Lung (tissue), 12 donors: Measurements from ENCODE around the gene PKP1. TPM values are rescaled to one million over a fixed set of nuclear protein-coding genes. Genes with fewer than 3 reads are reported as not detected.
A peak's percentile ranks its signal among the peaks of the same experiment; 100 is the strongest.

ENCODE experiments used
- ATAC-seq: fragments of 200-7000 bp; cut with Tn5 transposase; one replicate; pipeline ENCODE4 v1.9.1; 2020; ENCODE audit warnings: moderate number of reproducible peaks; ENCODE audit not compliant: insufficient read depth, low FRiP score
- DNase-seq, 3 donors: peaks; one replicate each; pipeline ENCODE4 v3.0.0-alpha.2; 2013 to 2017
- H3K27ac ChIP-seq, 2 donors: one replicate each; pipeline ENCODE4 v1.5.1; 2013; ENCODE audit warnings: mild to moderate bottlenecking in 2 of 2, moderate library complexity in 2 of 2, control low read depth in 1 of 2, inconsistent platforms in 1 of 2, low read depth in 1 of 2, low read length in 1 of 2
- H3K27me3 ChIP-seq, 3 donors: one replicate each; pipeline ENCODE4 v1.5.1; 2013; ENCODE audit warnings: low read length in 2 of 3; ENCODE audit not compliant: control insufficient read depth in 3 of 3, insufficient read depth in 3 of 3
- H3K36me3 ChIP-seq, 4 donors: one replicate each; pipeline ENCODE4 v1.5.1; 2013; ENCODE audit warnings: low read length in 4 of 4, mild to moderate bottlenecking in 1 of 4, moderate library complexity in 1 of 4; ENCODE audit not compliant: control insufficient read depth in 4 of 4, insufficient read depth in 4 of 4
- H3K4me1 ChIP-seq, 5 donors: one replicate each; pipeline ENCODE4 v1.5.1; 2013; ENCODE audit warnings: low read length in 5 of 5, mild to moderate bottlenecking in 2 of 5, moderate library complexity in 1 of 5; ENCODE audit not compliant: control insufficient read depth in 5 of 5, insufficient read depth in 5 of 5
- H3K4me3 ChIP-seq: one replicate; pipeline ENCODE4 v1.5.1; 2013; ENCODE audit warnings: mild to moderate bottlenecking, control low read depth, moderate library complexity
- H3K9ac ChIP-seq, 2 donors: one replicate each; pipeline ENCODE4 v1.5.1; 2013; ENCODE audit warnings: low read length in 2 of 2, control low read depth in 1 of 2; ENCODE audit not compliant: insufficient read depth in 1 of 2
- H3K9me3 ChIP-seq, 4 donors: one replicate each; pipeline ENCODE4 v1.5.1; 2013; ENCODE audit warnings: low read length in 3 of 4, mild to moderate bottlenecking in 1 of 4, moderate library complexity in 1 of 4; ENCODE audit not compliant: control insufficient read depth in 4 of 4, insufficient read depth in 3 of 4
- WGBS, 2 donors: extraction: QIAGEN DNeasy Blood & Tissue Kit; methylation state at CpG; one replicate each; pipeline ENCODE4 v1.1.7; 2013; 5-methylcytosine and 5-hydroxymethylcytosine counted together
- polyA plus RNA-seq, 2 donors: library from polyadenylated mRNA; stranded (reverse); fragments of 200-250 nt; gene quantifications; one replicate each; pipeline ENCODE4 v1.2.1, GENCODE V29; 2013
- total RNA-seq, 2 donors: library from RNA; depleted of rRNA in 1 of 2; stranded (reverse); fragments of >200 nt in 1 of 2; gene quantifications; one replicate each; pipeline ENCODE4 v1.2.1, GENCODE V29; 2014 to 2021
- TF ChIP-seq, protein P1 (sequence below): IDR thresholded peaks from 2 replicates; pipeline ENCODE4 v1.5.1; 2012; ENCODE audit warnings: mild to moderate bottlenecking; ENCODE audit errors: control extremely low read depth, extremely low read depth
- donor health status: control.
- donor health status: control.
- donor health status: Bipolar disorder and iron deficiency.
- donor health status: healthy.
- donor health status: DM: yes; HTN: yes; CAD: no.

PKP1 gene
- total and polyA plus RNA-seq, 4 donors, result 0.88 to 14.2 (median 3.1) TPM

DNA sequence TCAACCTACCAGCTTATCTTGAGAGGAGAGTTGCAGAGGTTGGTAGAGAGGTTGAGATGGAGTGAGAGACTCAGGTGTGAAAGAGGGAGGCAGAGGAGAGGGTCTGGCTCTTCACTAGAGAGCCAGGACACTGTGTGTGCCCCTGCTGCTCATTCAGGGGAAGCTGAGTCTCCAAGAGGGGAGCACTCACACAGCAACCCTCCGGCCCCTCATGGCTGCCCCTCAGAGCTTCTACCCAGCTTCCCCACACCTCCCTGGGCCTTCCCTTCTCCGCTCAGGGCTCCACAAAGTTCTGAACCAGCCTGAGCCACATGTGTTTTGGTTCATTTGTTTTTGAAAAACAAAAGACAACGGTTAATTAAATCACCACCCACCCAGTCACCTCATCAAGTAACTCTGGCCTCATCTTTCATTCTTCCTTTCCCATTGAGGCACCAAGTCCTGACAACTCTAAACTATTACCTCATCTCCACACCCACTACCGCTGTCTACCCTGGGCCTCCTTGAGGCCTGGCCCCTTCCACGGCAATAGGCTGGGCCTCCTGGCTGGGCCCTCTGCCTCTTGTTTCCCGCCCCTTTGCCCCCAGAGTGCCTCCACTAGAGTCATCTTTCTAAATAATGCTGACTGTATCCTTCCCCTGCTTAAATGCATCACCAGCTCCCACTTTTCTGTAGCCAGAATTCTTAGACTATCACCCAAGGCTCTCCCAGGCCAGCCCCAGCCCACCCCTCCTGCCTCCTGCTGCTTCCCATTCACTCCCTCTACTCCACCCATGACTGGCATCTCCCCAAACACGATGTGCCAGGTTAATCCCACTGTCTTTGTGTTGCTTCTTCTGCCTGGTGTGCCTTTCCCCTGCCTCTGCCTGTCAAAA lies 61.1 kb downstream of the PKP1 start:
- 81 to 84% methylated on average over 7 of the region's 7 CpGs for WGBS, 2 donors

DNA sequence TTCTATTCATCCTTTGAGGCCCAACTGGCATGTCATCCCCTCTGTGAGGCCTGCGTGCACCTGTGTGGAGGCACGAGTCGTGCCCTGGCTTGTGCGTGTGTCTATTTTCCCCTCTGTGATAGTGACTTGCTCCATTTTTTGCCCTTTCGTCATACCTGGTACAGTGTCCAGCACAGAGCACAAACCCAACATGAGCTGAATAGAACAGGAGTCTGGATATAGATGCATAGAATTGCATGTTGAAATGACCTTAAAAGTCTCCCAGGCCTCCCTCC lies 61.7 kb downstream of the PKP1 start:
- peaks cover 0 to 3% (median 0%) of the 10 kb centered on the region in 5 donors for H3K4me1 ChIP-seq
- no peak overlapping the region for H3K9ac ChIP-seq
- ATAC-seq (no peak), DNase-seq (no peak)
- H3K4me3 ChIP-seq, result no peak overlapping the region
- TF ChIP-seq, protein P1, sequence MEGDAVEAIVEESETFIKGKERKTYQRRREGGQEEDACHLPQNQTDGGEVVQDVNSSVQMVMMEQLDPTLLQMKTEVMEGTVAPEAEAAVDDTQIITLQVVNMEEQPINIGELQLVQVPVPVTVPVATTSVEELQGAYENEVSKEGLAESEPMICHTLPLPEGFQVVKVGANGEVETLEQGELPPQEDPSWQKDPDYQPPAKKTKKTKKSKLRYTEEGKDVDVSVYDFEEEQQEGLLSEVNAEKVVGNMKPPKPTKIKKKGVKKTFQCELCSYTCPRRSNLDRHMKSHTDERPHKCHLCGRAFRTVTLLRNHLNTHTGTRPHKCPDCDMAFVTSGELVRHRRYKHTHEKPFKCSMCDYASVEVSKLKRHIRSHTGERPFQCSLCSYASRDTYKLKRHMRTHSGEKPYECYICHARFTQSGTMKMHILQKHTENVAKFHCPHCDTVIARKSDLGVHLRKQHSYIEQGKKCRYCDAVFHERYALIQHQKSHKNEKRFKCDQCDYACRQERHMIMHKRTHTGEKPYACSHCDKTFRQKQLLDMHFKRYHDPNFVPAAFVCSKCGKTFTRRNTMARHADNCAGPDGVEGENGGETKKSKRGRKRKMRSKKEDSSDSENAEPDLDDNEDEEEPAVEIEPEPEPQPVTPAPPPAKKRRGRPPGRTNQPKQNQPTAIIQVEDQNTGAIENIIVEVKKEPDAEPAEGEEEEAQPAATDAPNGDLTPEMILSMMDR, result no peak
- no peaks in the 10 kb centered on the region for H3K36me3 ChIP-seq
- H3K9me3 ChIP-seq, result no peaks in the 10 kb centered on the region
- no peak overlapping the region for H3K27ac ChIP-seq
- 93 to 95% methylated on average over 5 of the region's 5 CpGs for WGBS, 2 donors
- H3K27me3 ChIP-seq, result no peaks in the 10 kb centered on the region

More for the DNA sequence above, 61.1 kb downstream of the PKP1 start:
- DNase-seq (no peak), ATAC-seq (no peak)
- no peak overlapping the region for H3K27ac ChIP-seq
- TF ChIP-seq, protein P1, result no peak
- no peaks in the 10 kb centered on the region for H3K36me3 ChIP-seq
- H3K9me3 ChIP-seq, result no peaks in the 10 kb centered on the region
- no peaks in the 10 kb centered on the region for H3K27me3 ChIP-seq
- no peak overlapping the region for H3K4me3 ChIP-seq
- H3K9ac ChIP-seq, result no peak overlapping the region
- H3K4me1 ChIP-seq, result peaks cover 0 to 1% (median 0%) of the 10 kb centered on the region in 5 donors

DNA sequence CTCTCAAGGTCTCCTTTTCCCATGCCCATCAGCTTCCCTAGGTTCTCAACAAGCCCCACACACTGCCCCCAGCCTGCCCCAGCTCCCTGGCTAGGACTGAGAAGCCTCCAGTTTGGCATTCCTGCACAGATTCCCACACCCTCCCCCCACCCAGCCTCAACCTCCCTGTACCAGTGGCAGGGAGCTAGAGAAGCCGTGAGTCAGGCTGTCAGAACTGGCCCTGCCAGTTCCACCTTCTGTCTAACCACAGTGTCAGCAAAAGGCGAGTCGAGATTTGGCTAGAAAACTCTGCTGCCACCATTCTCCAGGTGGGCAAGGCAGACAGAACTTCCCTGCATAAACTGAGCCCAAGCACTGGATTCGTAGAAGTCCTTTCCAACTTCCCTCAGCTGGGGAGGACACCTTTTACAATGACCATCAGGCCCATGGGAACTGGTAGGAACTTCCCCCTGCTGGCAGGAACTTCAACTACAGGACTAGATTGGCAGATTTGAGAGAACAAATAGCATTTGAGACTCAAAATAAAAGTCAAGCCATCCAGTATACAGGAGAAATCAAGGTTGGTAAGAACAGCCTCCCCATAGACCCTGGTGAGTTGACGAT lies 63.1 kb downstream of the PKP1 start:
- WGBS, 2 donors, result 55 to 59% methylated on average over 5 of the region's 5 CpGs

More for the DNA sequence above, 63.1 kb downstream of the PKP1 start:
- Histone ChIP-seq H3K9me3 (no peaks in the 10 kb centered on the region), H3K27me3 (peaks cover 0 to under 1% (median 0%) of the 10 kb centered on the region in 3 donors), H3K27ac (no peak overlapping the region), H3K9ac (no peak overlapping the region), H3K4me3 (no peak overlapping the region), H3K4me1 (peaks cover 0 to 3% (median 0%) of the 10 kb centered on the region in 5 donors), H3K36me3 (no peaks in the 10 kb centered on the region)
- TF ChIP-seq, protein P1, result peak; percentile 6
- peak; percentile 59 to 71 (median 64) for DNase-seq
- ATAC-seq, result no peak
